ENCODE data around the gene CDC25B. TPM values are rescaled to one million over a fixed set of nuclear protein-coding genes. Genes with fewer than 3 reads are reported as not detected.

CDC25B gene
- total RNA-seq, 4 donors from 2014 or later, result 11.7 to 44.3 (median 25.6) TPM

DNA sequence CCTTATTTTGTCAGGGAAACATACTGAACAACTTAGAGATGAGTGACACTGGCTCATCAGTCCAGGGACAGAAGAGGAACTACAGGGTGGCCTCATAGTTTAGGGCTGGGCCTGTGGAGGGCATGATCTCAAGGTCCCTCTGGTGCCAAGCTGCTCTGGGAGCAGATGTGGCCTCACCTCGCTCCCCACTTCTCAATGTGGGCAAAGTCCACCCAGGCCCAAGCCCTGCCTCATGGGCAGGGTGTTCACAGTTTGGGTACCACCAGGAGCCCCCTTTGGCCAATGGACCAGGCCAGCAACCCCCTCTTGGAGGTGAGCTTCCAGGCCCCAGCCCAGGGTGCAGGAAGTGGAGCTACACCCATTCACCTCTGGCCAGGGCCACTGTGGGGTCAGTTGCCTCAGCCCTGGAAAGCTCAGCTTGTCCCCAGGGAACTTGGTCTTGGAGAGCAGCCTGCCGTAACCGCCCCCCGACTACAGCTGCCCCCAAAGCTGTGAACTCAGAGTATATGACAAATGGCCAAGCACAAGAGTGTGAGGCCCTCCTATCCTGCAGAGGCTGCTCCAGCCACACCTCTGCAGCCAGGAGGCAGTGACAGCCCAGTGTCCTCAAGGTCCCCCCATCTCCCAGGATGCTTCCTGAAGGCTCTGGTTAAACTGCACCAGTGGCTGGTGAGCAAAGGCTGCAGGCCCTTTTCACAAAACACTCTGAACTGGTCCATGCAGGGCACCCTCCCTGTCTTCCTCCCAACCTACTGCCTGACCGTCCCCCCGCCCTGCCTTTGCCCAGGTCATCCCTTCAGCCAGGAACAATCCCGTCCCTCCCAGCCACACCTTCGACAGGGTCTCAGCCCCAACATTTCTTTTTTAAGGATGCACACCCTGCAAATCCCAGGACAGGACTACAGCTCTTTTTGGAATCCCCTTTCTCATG is 32.2 kb upstream of the CDC25B start:
- TF ChIP-seq, protein P1, sequence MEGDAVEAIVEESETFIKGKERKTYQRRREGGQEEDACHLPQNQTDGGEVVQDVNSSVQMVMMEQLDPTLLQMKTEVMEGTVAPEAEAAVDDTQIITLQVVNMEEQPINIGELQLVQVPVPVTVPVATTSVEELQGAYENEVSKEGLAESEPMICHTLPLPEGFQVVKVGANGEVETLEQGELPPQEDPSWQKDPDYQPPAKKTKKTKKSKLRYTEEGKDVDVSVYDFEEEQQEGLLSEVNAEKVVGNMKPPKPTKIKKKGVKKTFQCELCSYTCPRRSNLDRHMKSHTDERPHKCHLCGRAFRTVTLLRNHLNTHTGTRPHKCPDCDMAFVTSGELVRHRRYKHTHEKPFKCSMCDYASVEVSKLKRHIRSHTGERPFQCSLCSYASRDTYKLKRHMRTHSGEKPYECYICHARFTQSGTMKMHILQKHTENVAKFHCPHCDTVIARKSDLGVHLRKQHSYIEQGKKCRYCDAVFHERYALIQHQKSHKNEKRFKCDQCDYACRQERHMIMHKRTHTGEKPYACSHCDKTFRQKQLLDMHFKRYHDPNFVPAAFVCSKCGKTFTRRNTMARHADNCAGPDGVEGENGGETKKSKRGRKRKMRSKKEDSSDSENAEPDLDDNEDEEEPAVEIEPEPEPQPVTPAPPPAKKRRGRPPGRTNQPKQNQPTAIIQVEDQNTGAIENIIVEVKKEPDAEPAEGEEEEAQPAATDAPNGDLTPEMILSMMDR (IDR thresholded peaks at IDR 0.05), result no peak
- no peak for ATAC-seq (ENCODE audit: low FRiP score)
- DNase-seq (ENCODE audit: low spot score), result no peak

DNA sequence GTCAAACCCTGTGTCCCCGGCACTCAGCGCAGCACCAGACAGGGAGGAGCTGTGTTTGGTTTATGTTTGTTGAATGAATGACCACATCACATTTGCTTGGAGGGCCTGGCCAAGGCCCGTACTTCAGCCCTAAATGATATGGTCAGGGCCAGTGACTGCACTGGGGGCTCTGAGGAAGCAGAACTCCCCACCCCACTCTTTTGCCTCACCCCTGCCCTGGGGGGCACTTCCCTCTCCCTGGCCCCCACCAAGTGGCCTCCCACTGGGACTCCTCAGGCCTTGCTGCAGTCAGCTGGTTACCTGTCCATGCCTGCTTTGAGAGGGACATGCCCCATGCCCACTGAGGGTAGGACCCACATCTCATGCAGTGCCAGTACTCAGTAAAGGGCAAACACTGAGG is 31.5 kb upstream of the CDC25B start:
- ATAC-seq (ENCODE audit: low FRiP score) (no peak), DNase-seq (ENCODE audit: low spot score) (no peak)
- TF ChIP-seq, protein P1 (IDR thresholded peaks at IDR 0.05), result no peak

DNA sequence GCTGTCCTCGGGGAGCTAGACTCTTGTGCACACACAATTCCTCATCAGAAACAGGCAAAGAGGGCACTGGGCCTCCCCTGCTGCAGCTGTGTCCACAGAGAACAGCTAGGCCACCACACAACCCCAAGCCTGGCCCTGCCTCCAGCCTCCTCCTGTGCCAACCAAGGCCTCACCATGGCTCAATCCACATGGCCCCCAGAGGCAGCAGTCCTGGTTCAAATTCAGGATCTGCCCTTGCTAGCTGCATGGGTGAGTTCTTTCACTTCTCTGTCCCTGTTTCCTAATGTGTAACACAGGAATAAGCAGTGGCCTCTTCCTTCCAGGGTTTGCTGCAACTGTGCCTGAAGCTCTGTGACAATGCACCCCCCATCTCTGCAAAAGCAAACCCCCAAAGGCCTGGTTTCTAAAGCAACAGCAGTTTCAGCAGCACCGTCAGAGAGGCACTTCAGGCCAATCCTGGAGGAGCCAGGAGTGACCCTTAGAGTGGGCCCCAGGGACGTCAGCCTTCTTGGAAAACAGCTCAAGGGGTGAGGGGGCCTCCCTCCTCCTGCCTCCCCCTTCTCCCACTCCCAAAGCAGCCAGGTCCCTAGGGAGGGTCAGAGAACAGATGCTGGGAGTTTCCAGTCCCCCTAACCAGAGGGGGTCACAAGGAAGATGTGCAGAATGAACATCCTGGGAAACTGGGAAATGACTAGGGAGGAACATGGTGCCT is 30.8 kb upstream of the CDC25B start:
- no peak for DNase-seq (ENCODE audit: low spot score)
- ATAC-seq (ENCODE audit: low FRiP score), result no peak
- TF ChIP-seq, protein P1 (IDR thresholded peaks at IDR 0.05), result no peak

DNA sequence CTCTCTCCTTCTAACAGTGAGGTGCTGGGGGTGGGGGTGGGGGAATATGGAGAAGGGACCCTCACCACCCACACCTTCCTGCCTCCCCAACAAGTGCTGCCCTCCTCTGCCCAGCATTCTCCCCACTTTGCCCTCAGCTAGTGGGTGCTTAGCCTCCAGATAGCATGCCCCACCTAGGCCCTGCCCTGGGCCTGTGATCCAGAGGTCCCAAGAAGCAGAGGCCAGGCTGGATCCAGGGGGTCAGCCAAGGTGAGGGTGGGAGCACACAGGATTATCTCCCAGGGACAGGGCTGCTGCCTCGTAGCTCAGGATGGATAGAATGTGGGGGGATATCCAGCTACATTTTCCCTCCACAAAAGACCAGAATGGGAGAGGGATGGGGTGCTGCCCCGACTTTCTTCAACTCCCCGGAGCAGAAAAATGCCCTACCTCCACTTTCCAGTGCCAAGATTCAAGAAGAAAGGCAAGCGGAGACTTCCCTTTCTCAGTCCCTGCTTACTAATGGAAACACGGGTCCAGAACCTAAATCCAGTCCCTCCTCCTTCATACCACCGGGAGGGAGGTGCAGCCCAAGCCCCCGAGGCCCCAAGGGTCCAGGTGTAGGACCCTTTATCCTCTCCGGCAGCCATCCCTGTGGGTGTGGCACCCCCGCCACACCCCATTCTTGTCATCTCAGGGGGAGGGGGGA is 29.5 kb upstream of the CDC25B start:
- TF ChIP-seq, protein P1 (IDR thresholded peaks at IDR 0.05), result no peak

DNA sequence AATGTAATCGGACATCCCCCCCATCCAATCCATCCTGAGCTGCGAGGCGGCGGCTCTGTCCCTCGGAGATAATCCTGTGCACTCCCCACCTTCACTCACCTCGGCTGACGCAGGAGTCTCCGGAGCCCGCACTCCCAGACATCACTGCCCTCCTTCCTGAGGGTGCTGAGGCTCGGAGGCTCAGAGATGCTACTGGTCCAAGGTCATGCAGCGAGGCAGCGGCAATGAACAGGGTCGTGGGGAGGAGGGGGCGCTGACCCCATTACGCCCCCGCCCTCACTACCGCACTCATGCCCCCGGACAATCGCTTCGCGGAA is 29.0 kb upstream of the CDC25B start:
- TF ChIP-seq, protein P1 (IDR thresholded peaks at IDR 0.05), result no peak
- DNase-seq (ENCODE audit: low spot score) (no peak), ATAC-seq (ENCODE audit: low FRiP score) (peak; percentile 12)

More for the DNA sequence above, 29.5 kb upstream of the CDC25B start:
- no peak for ATAC-seq (ENCODE audit: low FRiP score)
- no peak for DNase-seq (ENCODE audit: low spot score)

DNA sequence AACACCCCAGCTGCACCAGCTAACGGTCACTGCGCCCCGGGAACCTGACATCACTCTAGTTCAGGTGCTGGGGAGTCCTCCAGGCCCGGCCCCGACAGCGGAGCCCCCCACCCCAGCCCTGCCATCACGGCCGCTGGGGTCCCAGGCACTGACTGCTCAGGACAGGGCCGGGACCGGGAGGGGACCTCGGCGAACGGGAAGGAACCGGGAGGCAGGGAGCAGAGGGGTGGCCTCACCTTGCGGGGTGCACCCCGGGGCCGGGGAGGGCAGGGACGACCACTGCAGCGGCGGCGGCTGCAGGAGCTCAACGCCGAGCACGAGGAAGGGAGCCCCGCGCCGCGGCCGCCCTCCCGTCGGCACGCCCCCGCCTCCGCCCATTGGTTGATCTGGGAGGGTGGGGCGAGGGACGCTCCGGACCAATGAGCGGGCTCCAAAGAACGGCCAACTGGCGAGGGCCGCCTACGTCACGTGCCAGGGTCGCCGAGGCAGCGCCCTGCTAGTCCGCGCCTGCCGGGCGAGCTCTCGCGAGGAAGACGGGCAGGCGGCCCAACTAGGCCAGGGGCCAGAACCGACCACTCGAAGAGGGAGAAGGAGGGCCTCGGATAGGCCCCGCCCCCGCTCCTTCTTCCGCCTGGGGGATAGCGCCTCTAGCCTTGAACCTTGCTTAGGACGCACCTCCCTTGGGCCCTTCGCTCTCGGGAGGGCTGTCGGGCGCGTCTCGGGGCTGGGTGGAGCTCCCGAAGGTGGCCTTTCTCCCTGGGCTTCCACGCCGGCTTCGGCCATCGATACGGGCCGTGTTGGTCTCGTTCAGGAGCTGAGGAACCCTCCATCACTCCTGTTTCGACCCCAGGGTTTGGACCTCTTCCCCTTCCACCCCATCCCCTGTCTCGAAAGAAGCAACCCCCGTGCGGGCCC is 28.4 kb upstream of the CDC25B start, which contains the start of gene ADISSP:
TSS of gene ADISSP (minus strand) at position 327 of the 915 bp plus-strand sequence. CDS start 7,653 bp downstream, outside the sequence.
- ATAC-seq (ENCODE audit: low FRiP score), result peak; percentile 95
- DNase-seq (ENCODE audit: low spot score), result peak; percentile 88
- TF ChIP-seq, protein P1 (IDR thresholded peaks at IDR 0.05), result no peak

Measured in omental fat pad (tissue), 4 donors.